OCI-LY7 (cell line): Measurements from ENCODE around the gene SMNDC1. TPM values are rescaled to one million over a fixed set of nuclear protein-coding genes. Genes with fewer than 3 reads are reported as not detected.
A peak's percentile ranks its signal among the peaks of the same experiment; 100 is the strongest.

Source experiments
- BruUV-seq: library from RNA; stranded (reverse); fragments of 400-500 nt; replicated peaks from 2 replicates; lab custom pipeline; 2021; lab: Mats Ljungman, UMichigan
- CTCF ChIA-PET: fragments of 300-600 bp; sonication (Branson Sonifier 250); formaldehyde crosslinking; loops from one replicate; lab custom pipeline; 2022; ENCODE audit warnings: antibody characterized with exemption; ENCODE audit not compliant: unreplicated experiment; lab: Charles Lee
- POLR2A ChIA-PET: fragments of 300-600 bp; sonication (Branson Sonifier 250); formaldehyde crosslinking; loops from one replicate; lab custom pipeline; 2022; ENCODE audit warnings: antibody characterized with exemption; lab: Charles Lee
- DNase-seq: peaks from one replicate; pipeline ENCODE4 v3.0.0-alpha.2; 2015; ENCODE audit warnings: low spot score
- H2AFZ ChIP-seq: fragments of 200-600 bp; sonication (generic), shearing (Covaris generic); 2 replicates; pipeline ENCODE4 v1.6.1; 2014; ENCODE audit warnings: mild to moderate bottlenecking, antibody characterized with exemption, low read length, moderate library complexity
- H3K27ac ChIP-seq: fragments of 200-600 bp; sonication (generic); 2 replicates; pipeline ENCODE4 v1.5.1; 2014; ENCODE audit warnings: mixed run types, low read depth, mild to moderate bottlenecking, moderate library complexity, low read length, inconsistent platforms; ENCODE audit not compliant: poor library complexity, severe bottlenecking
- H3K36me3 ChIP-seq: fragments of 200-600 bp; sonication (generic); 2 replicates; pipeline ENCODE4 v1.6.1; 2014; ENCODE audit warnings: mild to moderate bottlenecking, antibody characterized with exemption, low read length, moderate library complexity, mixed read lengths; ENCODE audit not compliant: insufficient read depth
- H3K4me1 ChIP-seq: fragments of 200-600 bp; sonication (generic); 2 replicates; pipeline ENCODE4 v1.5.1; 2014; ENCODE audit warnings: mild to moderate bottlenecking, low read length; ENCODE audit not compliant: insufficient read depth, poor library complexity, severe bottlenecking
- H3K4me2 ChIP-seq: fragments of 200-600 bp; sonication (generic); 2 replicates; pipeline ENCODE4 v1.6.1; 2014; ENCODE audit warnings: mild to moderate bottlenecking, low read length
- H3K4me3 ChIP-seq: fragments of 200-600 bp; sonication (generic); 2 replicates; pipeline ENCODE4 v1.5.1; 2014; ENCODE audit warnings: mild to moderate bottlenecking, low read depth, low read length; ENCODE audit not compliant: poor library complexity, severe bottlenecking
- H3K79me2 ChIP-seq: fragments of 200-600 bp; sonication (generic); 2 replicates; pipeline ENCODE4 v1.6.1; 2016; ENCODE audit warnings: low read depth, mild to moderate bottlenecking, low read length, moderate library complexity, mixed read lengths; ENCODE audit not compliant: insufficient read depth
- H3K9me2 ChIP-seq: fragments of 200-600 bp; sonication (generic); 2 replicates; pipeline ENCODE4 v1.6.1; 2016; ENCODE audit warnings: mild to moderate bottlenecking, low read length, mixed read lengths; ENCODE audit not compliant: insufficient read depth
- H3K9me3 ChIP-seq: fragments of 200-600 bp; sonication (generic); 2 replicates; pipeline ENCODE4 v1.6.1; 2014; ENCODE audit warnings: mild to moderate bottlenecking, mixed run types, low read length, mixed read lengths
- H4K20me1 ChIP-seq: fragments of 200-600 bp; sonication (generic); 2 replicates; pipeline ENCODE4 v1.6.1; 2014; ENCODE audit warnings: mild to moderate bottlenecking, antibody characterized with exemption, low read length, moderate library complexity, mixed read lengths; ENCODE audit not compliant: insufficient read depth
- CTCF ChIP-seq: fragments of 200-600 bp; sonication (generic); conservative IDR thresholded peaks from 2 replicates; pipeline ENCODE4 v1.5.1; 2014; ENCODE audit warnings: mild to moderate bottlenecking, antibody characterized with exemption, low read length, moderate library complexity, mixed read lengths
- EZH2phosphoT487 ChIP-seq: fragments of 200-600 bp; sonication (generic); IDR thresholded peaks from 2 replicates; pipeline ENCODE4 v1.6.1; 2018; ENCODE audit warnings: low read depth, borderline replicate concordance, mild to moderate bottlenecking, mixed run types, antibody characterized with exemption, low read length, moderate library complexity, mixed read lengths
- intact Hi-C: fragments of 100-400 bp; cut with micrococcal nuclease; formaldehyde crosslinking; loops from one replicate; pipeline ENCODE4 v1.10.0; 2022; ENCODE audit not compliant: unreplicated experiment
- total RNA-seq, 2 experiments: library from RNA; depleted of rRNA in 1 of 2; stranded (reverse); fragments of >200 nt in 1 of 2; shearing (Covaris generic) in 1 of 2; gene quantifications; 2 replicates each; pipeline ENCODE4 v1.2.3, GENCODE V29; 2014 to 2022

Gene SMNDC1
- total RNA-seq, 2 experiments from 2014 or later: 10.0 to 52.4 TPM

- no peaks in the 10 kb centered on the region for H3K9me2 ChIP-seq
- no peak overlapping the region for H2AFZ ChIP-seq
- H3K27ac ChIP-seq: no peak overlapping the region
- DNase-seq: no peak
- no TSS peak for BruUV-seq
- no peaks in the 10 kb centered on the region for H4K20me1 ChIP-seq
- ChIA-PET CTCF (interaction anchor here (1.7 kb wide), 1 partner anchor 233 kb away, joined by 4 read pairs; no protein-coding TSS in a partner anchor), POLR2A (interaction anchor here (1.4 to 2.3 kb wide), 6 partner anchors 10 to 41 kb away, joined by 3 to 8 read pairs (median 4); no protein-coding TSS in a partner anchor)
- H3K4me2 ChIP-seq: no peak overlapping the region
- intact Hi-C loops: loop anchor here (2.0 kb wide), 1 partner anchor 101 kb away; no protein-coding TSS in a partner anchor
- no peaks in the 10 kb centered on the region for H3K79me2 ChIP-seq
- H3K36me3 ChIP-seq: no peaks in the 10 kb centered on the region
- peaks cover 31% of the 10 kb centered on the region for H3K4me1 ChIP-seq
- TF ChIP-seq EZH2phosphoT487 (no peak), CTCF (0 out of 2 replicates have a peak, but pooled peaks have one; percentile 10)
- H3K9me3 ChIP-seq: no peaks in the 10 kb centered on the region
- no peak overlapping the region for H3K4me3 ChIP-seq
Observed at GRCh38 chr10:110313674-110314073, 9.0 kb upstream of the SMNDC1 start.

- peaks cover 31% of the 10 kb centered on the region for H3K4me1 ChIP-seq
- TF ChIP-seq CTCF (no peak), EZH2phosphoT487 (no peak)
- no peak for DNase-seq
- CTCF ChIA-PET: no interaction called here
- no TSS peak for BruUV-seq
- H3K4me2 ChIP-seq: no peak overlapping the region
- no peaks in the 10 kb centered on the region for H3K36me3 ChIP-seq
- H3K9me2 ChIP-seq: no peaks in the 10 kb centered on the region
- no peak overlapping the region for H3K4me3 ChIP-seq
- POLR2A ChIA-PET: interaction anchor here (2.3 kb wide), 1 partner anchor 43 kb away, joined by 8 read pairs; no protein-coding TSS in a partner anchor
- no peak overlapping the region for H3K27ac ChIP-seq
- H2AFZ ChIP-seq: no peak overlapping the region
- no peaks in the 10 kb centered on the region for H3K79me2 ChIP-seq
- H4K20me1 ChIP-seq: no peaks in the 10 kb centered on the region
- H3K9me3 ChIP-seq: no peaks in the 10 kb centered on the region
- intact Hi-C loops: loop anchor here (2.0 kb wide), 1 partner anchor 103 kb away; no protein-coding TSS in a partner anchor
Observed at GRCh38 chr10:110312206-110312605, 7.5 kb upstream of the SMNDC1 start.
